ENCODE measurements around the gene ERMARD.

DNA sequence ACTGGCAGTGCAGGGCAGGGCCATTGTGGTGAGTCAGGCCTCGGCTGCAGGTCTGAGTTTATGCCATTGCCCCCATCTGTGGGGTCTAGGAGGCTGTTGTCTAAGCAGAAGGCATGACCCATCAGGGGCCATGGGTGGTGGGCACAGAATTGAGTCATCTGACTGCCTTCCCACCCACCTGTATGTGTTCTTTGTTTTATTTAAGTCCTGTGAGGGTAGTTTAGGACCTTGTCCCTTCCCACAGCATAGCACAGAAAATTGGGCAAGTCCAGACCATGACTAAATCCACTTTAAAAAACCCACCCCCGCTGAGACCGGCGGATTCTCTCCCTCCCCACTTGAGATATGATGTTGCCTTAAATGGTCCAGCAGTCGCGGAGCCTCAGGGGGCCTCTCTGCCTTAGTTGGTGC, 40.3 kb downstream of the ERMARD start:
- TF ChIP-seq, protein P1, sequence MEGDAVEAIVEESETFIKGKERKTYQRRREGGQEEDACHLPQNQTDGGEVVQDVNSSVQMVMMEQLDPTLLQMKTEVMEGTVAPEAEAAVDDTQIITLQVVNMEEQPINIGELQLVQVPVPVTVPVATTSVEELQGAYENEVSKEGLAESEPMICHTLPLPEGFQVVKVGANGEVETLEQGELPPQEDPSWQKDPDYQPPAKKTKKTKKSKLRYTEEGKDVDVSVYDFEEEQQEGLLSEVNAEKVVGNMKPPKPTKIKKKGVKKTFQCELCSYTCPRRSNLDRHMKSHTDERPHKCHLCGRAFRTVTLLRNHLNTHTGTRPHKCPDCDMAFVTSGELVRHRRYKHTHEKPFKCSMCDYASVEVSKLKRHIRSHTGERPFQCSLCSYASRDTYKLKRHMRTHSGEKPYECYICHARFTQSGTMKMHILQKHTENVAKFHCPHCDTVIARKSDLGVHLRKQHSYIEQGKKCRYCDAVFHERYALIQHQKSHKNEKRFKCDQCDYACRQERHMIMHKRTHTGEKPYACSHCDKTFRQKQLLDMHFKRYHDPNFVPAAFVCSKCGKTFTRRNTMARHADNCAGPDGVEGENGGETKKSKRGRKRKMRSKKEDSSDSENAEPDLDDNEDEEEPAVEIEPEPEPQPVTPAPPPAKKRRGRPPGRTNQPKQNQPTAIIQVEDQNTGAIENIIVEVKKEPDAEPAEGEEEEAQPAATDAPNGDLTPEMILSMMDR (IDR thresholded peaks at IDR 0.05) = no peak
- no peak for TF ChIP-seq ZFX (IDR thresholded peaks at IDR 0.05; ENCODE audit: borderline replicate concordance)
